ENCODE data around the gene PODXL2.

PODXL2 gene

DNA sequence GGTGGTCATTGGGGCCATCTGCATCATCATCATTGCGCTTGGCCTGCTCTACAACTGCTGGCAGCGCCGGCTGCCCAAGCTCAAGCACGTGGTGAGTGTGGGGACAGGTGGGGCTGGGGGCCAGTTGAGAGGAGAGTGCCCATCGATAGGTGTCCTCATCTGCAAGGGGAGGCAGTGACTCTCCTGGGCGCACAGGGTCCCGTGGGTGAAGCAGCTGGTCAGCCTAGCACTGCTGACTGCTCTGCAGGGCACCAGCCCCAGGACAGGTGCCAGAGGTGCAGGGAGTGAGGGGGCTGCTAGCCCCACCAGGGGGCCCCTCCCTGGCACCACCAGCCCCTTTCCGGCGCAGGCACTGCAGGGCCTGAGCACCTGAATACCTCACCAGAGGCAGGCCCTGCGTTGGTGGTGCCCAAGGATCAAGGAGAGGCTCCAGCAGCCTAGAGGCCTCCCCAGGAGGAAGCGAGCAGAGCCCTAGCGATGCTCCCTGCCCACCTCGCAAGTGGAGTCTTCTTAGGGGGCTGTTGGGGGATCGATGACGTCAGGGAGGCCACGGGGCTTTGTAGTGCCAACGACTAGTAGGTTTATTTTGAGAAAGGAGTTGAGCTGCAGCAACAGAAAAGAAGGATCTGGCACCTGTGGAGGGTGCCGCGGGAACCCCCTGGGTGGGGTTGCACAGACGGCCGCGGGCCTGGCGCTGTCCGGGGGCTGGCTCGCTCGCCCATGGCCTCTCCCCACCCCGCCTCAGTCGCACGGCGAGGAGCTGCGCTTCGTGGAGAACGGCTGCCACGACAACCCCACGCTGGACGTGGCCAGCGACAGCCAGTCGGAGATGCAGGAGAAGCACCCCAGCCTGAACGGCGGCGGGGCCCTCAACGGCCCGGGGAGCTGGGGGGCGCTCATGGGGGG is 42.8 kb downstream of the PODXL2 start:
- Histone ChIP-seq H3K4me3 (peak overlapping the region; percentile 88 to 97 (median 94)), H3K27ac (peak overlapping the region; percentile 94 to 99 (median 98)), H3K4me1 (peaks cover 19 to 37% (median 31%) of the 10 kb centered on the region in 10 experiments), H3K27me3 (no peaks in the 10 kb centered on the region), H3K9ac (peak overlapping the region; percentile 95 to 99 (median 97)), H4K20me1 (peaks cover 0 to 16% (median 6%) of the 10 kb centered on the region in 11 experiments; a peak in 6 of 22 replicates), H3K36me3 (peaks cover 0 to 19% (median 0%) of the 10 kb centered on the region in 11 experiments; a peak in 6 of 22 replicates), H3K9me3 (replicated peaks in 1 of 11) (no peaks in the 10 kb centered on the region), H3K4me2 (peak overlapping the region; percentile 96 to 99 (median 98))
- TF ChIP-seq Cebpa-rat (IDR thresholded peaks at IDR 0.05), result no peak

DNA sequence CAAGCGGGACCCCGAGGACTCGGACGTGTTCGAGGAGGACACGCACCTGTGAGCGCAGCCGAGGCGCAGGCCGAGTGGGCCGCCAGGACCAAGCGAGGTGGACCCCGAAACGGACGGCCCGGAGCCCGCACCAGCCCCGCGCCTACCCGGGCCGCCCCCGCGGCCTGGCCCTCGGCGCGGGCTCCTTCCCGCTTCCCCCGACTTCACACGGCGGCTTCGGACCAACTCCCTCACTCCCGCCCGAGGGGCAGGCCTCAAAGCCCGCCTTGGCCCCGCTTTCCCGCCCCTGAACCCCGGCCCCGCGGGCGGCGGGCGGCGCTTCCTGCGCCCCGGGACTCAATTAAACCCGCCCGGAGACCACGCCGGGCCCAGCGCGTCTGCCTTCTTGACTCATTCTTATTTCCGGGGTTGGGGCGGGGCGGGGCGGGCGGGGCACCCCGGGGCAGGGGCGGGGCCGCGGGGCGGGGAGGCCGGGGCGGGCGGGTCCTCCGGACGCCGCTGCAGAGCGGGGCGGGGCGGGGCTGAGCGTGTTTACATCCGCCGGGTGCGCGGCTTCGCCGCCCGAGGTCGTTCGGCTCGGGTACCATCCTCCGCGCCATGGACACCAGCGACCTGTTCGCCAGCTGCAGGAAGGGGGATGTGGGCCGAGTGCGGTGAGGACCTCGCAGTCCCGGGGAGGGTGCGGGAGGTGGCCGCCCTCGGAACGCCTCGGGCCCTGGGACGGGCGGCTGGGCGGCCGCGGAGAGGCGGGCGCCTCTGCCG is 43.6 kb downstream of the PODXL2 start, which contains the start of gene ABTB1:
ABTB1 (plus strand) TSS at position 524 of the 762 bp plus-strand sequence; CDS start at position 598, 74 bp downstream.
- H3K36me3 ChIP-seq, result peaks cover 0 to 26% (median 0%) of the 10 kb centered on the region in 11 experiments; a peak in 8 of 22 replicates
- peak within 1 kb of the TSS; percentile 94 to 99 (median 98) for H3K27ac ChIP-seq
- no peaks in the 10 kb centered on the region for H3K27me3 ChIP-seq
- H3K9me3 ChIP-seq (replicated peaks in 1 of 11), result no peaks in the 10 kb centered on the region
- TF ChIP-seq Cebpa-rat (IDR thresholded peaks at IDR 0.05), result no peak
- H4K20me1 ChIP-seq, result peaks cover 0 to 16% (median 6%) of the 10 kb centered on the region in 11 experiments; a peak in 6 of 22 replicates
- peak within 1 kb of the TSS; percentile 96 to 99 (median 99) for H3K4me2 ChIP-seq
- H3K9ac ChIP-seq, result peak within 1 kb of the TSS; percentile 95 to 99 (median 97)
- H3K4me3 ChIP-seq, result peak within 1 kb of the TSS; percentile 88 to 97 (median 94)
- H3K4me1 ChIP-seq, result peaks cover 19 to 45% (median 39%) of the 10 kb centered on the region in 10 experiments

DNA sequence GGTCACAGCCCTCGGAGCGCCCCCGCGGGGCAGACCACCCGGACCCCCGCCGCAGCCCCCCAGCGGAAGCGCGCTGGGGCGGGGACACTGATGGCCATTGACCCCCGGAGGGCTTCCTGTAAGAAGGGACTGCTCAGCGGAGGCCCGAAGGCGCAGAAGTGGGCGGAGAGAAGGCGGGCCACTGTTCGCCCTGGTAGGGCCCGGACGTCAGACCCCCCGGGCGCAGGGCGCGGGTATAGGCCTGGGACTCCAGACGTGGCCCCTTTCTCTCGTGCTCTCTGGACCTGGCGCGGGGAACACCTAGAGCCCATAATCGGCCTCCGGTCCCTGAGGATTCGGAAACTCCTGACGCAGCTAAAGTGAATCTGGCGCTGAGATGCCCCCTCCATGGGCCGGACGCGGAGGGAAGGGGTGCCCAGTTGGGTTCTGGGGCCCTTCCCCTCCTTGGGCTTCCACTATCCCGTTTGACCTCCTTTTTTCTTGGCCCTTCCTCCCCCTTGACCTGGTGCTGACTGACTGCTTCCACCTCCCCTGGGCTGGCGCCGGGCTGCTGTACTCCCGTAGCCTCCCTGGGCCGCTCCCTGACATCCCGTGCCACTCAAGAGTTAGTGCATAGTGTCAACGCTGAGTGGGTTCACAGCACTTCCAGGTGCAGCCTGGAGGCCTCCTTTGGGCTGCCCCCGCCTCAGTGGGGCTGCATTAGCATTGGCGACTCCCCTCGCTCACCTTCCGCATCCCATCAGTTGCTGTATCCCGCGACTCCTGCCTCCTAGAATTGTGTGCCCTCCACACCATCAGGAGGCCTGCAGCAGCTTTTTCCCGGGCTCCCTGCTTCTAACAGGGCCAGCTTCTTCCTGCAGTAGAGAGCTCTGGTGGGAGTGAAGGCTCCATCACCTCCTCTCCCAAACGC is 44.5 kb downstream of the PODXL2 start:
- Histone ChIP-seq H3K4me1 (peaks cover 19 to 48% (median 41%) of the 10 kb centered on the region in 10 experiments), H3K4me2 (peak overlapping the region; percentile 82 to 99 (median 94)), H3K9me3 (replicated peaks in 1 of 11) (no peaks in the 10 kb centered on the region), H4K20me1 (peaks cover 0 to 16% (median 6%) of the 10 kb centered on the region in 11 experiments; a peak in 7 of 22 replicates), H3K4me3 (peak overlapping the region; percentile 88 to 97 (median 94)), H3K36me3 (peaks cover 0 to 34% (median 0%) of the 10 kb centered on the region in 11 experiments; a peak in 8 of 22 replicates), H3K27ac (peak overlapping the region; percentile 50 to 99 (median 81)), H3K9ac (peak overlapping the region; percentile 83 to 99 (median 97)), H3K27me3 (no peaks in the 10 kb centered on the region)
- TF ChIP-seq Cebpa-rat (IDR thresholded peaks at IDR 0.05), result no peak

DNA sequence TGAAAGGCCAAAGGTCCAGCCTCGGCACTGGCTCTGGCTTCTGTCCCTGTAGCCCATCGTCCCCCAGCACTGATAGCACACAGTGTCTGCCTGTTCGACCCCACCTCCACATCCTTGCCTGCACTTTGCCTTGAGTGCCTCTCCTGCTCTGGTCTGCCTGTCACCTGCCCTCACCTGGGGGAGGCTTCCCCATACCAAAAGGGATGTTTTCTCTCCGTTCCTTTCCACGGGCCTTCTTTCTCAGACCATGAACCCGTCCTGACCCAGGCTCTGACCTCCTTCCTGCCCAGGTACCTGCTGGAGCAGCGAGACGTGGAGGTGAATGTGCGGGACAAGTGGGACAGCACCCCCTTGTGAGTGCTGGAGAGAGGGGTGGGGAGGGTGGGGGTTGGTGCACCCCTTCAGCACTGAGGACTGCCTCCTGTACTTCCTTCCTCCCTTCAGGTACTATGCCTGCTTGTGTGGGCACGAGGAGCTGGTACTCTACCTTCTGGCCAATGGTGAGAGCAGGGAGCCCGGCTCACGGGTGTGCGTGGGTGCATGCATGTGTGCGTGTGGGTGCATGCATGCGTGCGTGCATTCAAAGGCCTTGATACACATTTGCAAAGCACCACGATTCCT is 45.2 kb downstream of the PODXL2 start:
- Histone ChIP-seq H3K4me3 (peak overlapping the region in 5 of 10 experiments; percentile 88 to 97 (median 95); a peak in 6 of 20 replicates), H3K9ac (peak overlapping the region in 6 of 11 experiments; percentile 87 to 99 (median 92); a peak in 4 of 22 replicates), H3K27ac (0 out of 22 replicates have a peak overlapping the region, but pooled peaks of 1 of the 11 experiments have one; percentile 21), H3K4me2 (peak overlapping the region; percentile 82 to 99 (median 94); a peak in 21 of 22 replicates), H3K9me3 (replicated peaks in 1 of 11) (no peaks in the 10 kb centered on the region), H3K27me3 (no peaks in the 10 kb centered on the region), H3K4me1 (peaks cover 19 to 53% (median 43%) of the 10 kb centered on the region in 10 experiments), H4K20me1 (peaks cover 0 to 18% (median 6%) of the 10 kb centered on the region in 11 experiments; a peak in 7 of 22 replicates), H3K36me3 (peaks cover 0 to 42% (median 0%) of the 10 kb centered on the region in 11 experiments; a peak in 8 of 22 replicates)
- TF ChIP-seq Cebpa-rat (IDR thresholded peaks at IDR 0.05), result no peak

DNA sequence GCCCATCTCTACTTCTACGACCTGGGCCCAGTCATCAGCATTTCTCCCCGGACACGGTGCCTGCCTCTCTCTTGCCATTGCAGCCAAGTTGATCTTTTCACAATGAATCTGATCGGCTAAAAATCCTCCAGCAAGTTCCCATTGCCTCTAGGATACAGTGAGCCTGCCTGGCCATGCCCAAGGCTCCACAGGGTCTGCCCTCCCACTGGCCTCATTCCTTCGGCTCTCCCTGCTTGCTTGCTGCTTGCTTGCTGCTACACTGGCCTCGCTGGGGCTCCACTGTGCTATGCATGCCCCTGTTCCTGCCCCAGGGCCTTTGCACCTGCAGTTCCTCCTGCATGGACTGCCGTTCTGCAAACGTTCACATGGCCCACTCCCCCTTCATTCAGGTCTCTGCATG is 45.8 kb downstream of the PODXL2 start:
- H3K27me3 ChIP-seq, result no peaks in the 10 kb centered on the region
- H4K20me1 ChIP-seq, result peaks cover 0 to 19% (median 6%) of the 10 kb centered on the region in 11 experiments; a peak in 7 of 22 replicates
- H3K4me2 ChIP-seq, result no peak overlapping the region; a peak in 1 of 22 replicates
- no peak overlapping the region for H3K27ac ChIP-seq
- H3K9ac ChIP-seq, result no peak overlapping the region
- no peak overlapping the region for H3K4me3 ChIP-seq
- peaks cover 19 to 53% (median 43%) of the 10 kb centered on the region in 10 experiments for H3K4me1 ChIP-seq
- TF ChIP-seq Cebpa-rat (IDR thresholded peaks at IDR 0.05), result no peak
- H3K9me3 ChIP-seq (replicated peaks in 1 of 11), result no peaks in the 10 kb centered on the region
- H3K36me3 ChIP-seq, result peaks cover 0 to 44% (median 0%) of the 10 kb centered on the region in 11 experiments; a peak in 9 of 22 replicates

DNA sequence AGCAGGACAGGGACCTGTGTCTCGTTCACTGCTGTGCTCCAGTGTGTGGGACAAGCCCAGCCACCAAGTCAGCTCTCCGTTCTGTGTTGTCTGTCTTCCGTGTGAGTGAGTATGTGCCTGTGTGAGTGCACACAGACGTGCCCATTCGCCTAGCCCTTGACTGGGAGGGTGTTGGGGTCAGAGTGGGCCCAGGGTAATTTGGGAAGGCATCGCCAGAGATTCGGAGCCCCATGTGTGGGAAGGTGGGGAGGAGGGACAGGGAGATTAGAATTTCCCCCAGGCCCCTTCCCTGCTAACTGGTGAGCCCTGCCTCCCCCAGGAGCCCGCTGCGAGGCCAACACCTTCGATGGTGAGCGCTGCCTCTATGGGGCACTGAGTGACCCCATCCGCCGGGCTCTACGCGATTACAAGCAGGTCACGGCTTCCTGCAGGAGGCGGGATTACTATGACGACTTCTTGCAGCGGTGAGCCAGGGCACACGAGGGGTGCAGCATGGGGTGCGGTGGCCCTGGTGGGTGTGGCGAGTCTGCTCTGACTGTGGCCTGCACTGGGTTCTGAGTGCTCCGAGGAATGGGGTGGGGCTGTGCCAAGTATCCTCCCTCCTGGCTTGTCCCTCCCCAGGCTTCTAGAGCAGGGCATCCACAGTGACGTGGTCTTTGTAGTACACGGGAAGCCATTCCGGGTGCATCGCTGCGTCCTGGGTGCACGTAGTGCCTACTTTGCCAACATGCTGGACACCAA is 46.8 kb downstream of the PODXL2 start:
- TF ChIP-seq Cebpa-rat (IDR thresholded peaks at IDR 0.05), result no peak
- H3K9ac ChIP-seq, result no peak overlapping the region; a peak in 1 of 22 replicates
- no peak overlapping the region for H3K4me3 ChIP-seq
- H3K36me3 ChIP-seq, result peaks cover 0 to 45% (median 0%) of the 10 kb centered on the region in 11 experiments; a peak in 9 of 22 replicates
- H3K27ac ChIP-seq, result no peak overlapping the region
- peak overlapping the region in 7 of 11 experiments; percentile 35 to 53 (median 45); a peak in 6 of 22 replicates for H3K4me2 ChIP-seq
- no peaks in the 10 kb centered on the region for H3K9me3 ChIP-seq (replicated peaks in 1 of 11)
- H3K27me3 ChIP-seq, result no peaks in the 10 kb centered on the region
- peaks cover 19 to 58% (median 48%) of the 10 kb centered on the region in 10 experiments for H3K4me1 ChIP-seq
- H4K20me1 ChIP-seq, result peaks cover 0 to 19% (median 6%) of the 10 kb centered on the region in 11 experiments; a peak in 7 of 22 replicates

DNA sequence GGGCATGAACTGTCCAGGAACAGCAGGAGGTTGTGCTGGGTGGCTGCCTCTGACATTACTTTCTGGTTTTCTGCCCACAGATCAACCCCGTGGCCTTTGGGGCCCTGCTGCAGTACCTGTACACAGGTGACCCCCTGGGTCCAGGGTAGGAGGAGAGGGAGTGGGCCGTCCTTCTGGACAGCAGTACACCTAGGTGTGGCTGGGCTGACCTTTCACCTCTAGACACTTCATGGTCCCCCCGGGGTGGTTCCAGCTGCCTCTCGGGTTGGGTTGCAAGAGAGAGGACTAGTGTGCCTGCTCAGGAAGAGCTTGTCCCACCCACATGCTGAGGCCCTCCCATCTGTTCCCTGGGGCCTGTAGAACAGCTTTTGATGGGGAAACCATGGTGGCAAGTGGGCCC is 47.5 kb downstream of the PODXL2 start:
- TF ChIP-seq Cebpa-rat (IDR thresholded peaks at IDR 0.05), result no peak
- peak overlapping the region in 1 of 11 experiments; percentile 18; a peak in 2 of 22 replicates for H3K9ac ChIP-seq
- peak overlapping the region in 8 of 11 experiments; percentile 19 to 53 (median 44); a peak in 13 of 22 replicates for H3K4me2 ChIP-seq

More for the DNA sequence above, 47.5 kb downstream of the PODXL2 start:
- H3K36me3 ChIP-seq, result peaks cover 0 to 45% (median 0%) of the 10 kb centered on the region in 11 experiments; a peak in 9 of 22 replicates
- H3K27me3 ChIP-seq, result no peaks in the 10 kb centered on the region
- H4K20me1 ChIP-seq, result peaks cover 0 to 19% (median 6%) of the 10 kb centered on the region in 11 experiments; a peak in 7 of 22 replicates
- H3K4me1 ChIP-seq, result peaks cover 16 to 61% (median 51%) of the 10 kb centered on the region in 10 experiments
- H3K9me3 ChIP-seq (replicated peaks in 1 of 11), result no peaks in the 10 kb centered on the region
- no peak overlapping the region for H3K27ac ChIP-seq
- H3K4me3 ChIP-seq, result no peak overlapping the region

Data from BLaER1 treated with 17β-estradiol and CSF1 and Interleukin-3, amounts not matched to agents 10 nM and 100 nM (cell line).